ENCODE measurements around the gene MKKS.

GRCh38 chr20:10448270-10449156 is 14.5 kb upstream of the MKKS start:
- TF ChIP-seq CTCF (IDR thresholded peaks at IDR 0.05; ENCODE audit: low read depth, low read length) (no peak), POLR2A (IDR thresholded peaks at IDR 0.05; ENCODE audit: extremely low read depth, insufficient read length) (no peak), MAX (IDR thresholded peaks at IDR 0.05; ENCODE audit: low read depth, low read length) (no peak)

Data from NB4 (cell line).